GM18873 (cell line): Measurements from ENCODE around the gene PARD3.

Experiments used
- ATAC-seq: cut with Tn5 transposase; IDR thresholded peaks from one replicate; pipeline ENCODE4 v1.9.1; 2021; ENCODE audit warnings: mild to moderate bottlenecking, moderate library complexity, moderate number of reproducible peaks; ENCODE audit not compliant: unreplicated experiment, low FRiP score

Gene PARD3

DNA sequence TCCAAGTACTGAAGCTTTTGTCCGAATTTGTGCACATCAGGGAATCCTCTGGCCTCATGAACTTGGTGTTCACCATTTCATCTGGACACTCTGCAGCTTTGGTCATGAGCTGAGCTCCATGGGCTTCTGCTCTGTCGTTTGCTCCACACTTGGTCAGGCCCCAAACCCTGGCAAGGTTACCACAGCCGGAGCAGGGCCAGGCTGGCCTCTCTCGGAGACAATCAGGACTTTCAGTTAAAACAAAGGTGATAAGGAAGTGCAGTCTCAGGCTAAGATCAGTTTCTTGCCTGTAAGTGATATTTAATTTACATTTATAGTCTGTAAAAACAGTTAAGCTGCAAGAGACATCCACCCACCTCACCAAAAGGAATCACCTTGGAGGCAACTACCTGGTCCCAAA, 558.9 kb downstream of the PARD3 start:
- ATAC-seq: no peak

DNA sequence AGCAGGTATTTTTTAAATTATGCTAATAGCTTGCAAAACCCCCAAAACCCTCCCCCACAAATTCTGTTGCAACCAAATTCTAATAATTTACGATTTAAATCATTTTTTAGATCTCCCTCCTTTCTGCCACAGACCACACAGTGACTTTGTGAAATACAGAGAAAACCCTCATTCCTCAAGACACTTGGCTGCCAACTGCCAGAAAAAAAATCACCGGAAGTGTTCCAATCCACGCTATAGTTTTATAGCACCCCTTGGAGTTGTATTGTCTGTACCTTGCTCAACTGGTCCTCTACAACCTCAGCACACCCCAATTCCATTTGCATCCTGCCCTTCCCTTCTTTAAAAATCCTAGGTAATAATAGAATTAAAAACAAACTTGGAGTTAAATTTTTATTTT, 560.1 kb downstream of the PARD3 start:
- ATAC-seq: no peak

DNA sequence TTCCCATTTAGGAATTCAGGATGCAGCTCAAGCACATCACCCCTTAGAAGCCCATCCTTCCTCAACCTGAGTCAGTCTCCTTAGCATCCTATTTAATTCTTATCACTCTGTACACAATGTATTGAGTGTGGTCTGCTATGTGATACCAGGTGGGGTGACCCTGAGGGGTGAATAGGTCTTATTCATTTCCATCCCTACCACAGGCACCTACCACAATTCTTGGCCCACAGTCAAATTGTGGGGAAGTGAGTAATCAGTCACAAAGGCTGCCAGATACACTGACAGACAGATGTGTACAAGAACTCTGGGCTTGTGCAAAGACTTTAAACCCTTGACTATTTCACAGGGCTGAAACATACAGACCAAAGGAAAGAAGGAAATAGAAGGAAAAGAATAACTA, 560.5 kb downstream of the PARD3 start:
- peak; percentile 63 for ATAC-seq

DNA sequence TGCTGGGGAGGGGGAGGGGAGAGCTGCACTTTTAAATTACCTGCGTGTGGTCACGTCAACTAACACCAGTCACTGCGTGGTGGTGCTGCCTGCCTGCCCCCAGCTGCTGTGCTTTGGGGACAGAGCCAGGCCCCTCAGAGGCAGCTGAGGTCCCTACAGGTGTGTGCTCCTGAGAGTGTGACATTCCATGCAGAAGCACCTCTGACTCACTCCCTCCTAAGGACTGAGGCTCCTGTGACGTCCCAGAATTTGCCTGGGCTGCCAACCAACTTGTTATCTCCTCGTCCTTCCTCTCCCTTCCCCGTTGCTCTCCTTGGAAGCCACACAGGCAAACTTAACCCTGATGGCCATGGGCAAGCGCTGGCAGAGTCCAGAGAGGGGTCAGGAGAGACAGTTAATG, 563.0 kb downstream of the PARD3 start:
- ATAC-seq: no peak

DNA sequence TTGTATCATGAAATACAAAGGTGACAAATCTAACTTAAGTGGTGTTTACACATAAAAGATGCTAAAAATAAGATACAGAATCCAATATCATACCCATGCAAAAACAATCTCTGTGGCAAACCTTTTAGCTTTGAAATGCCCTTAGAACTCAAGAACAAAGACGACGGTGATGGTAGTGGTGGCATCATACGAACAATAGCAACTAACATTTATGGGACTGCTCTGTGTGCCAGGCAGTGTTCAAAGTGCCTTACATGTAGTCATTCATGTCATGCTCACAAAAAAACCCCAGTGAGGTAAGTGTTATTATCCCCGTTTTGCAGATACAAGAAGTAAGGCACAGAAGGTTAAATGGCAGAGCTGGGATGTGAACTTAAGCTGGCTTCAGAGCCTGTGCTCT, 563.9 kb downstream of the PARD3 start:
- no peak for ATAC-seq

DNA sequence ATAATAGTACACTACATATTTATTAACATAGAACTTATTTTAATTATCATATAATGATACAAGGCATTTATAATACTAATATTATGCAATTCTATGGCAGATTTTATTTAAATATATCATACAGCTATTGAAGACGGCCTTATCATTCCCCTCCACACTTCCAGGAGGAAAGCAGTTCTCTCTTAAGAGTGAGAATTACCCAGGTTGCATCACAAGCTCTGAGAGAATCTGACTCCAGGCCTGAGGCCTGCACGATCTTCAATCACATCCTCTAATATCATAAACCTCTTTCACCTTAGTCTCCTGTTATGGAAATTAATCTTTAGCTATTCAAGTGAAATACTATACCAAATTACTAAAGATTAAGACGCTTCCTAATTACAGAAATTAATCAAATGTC, 564.4 kb downstream of the PARD3 start:
- ATAC-seq: no peak

DNA sequence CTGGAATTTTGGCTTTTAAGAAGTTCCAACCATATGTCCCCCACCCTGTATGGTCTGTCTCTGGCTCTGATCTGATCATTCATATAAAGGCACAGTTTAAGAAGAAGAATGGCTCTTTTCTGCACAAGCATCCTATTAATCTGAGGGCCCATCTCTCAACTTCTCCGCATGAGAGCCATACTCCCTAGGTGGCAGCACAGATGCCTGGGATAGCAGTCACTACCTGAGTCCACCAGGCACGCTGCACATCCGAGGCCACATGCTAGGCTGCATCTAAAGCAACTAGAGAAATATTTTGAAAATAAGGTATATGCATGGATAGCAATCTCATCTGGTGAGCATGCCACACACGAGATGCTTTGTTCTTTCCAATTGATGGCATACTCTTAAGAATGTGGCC, 565.5 kb downstream of the PARD3 start:
- no peak for ATAC-seq

DNA sequence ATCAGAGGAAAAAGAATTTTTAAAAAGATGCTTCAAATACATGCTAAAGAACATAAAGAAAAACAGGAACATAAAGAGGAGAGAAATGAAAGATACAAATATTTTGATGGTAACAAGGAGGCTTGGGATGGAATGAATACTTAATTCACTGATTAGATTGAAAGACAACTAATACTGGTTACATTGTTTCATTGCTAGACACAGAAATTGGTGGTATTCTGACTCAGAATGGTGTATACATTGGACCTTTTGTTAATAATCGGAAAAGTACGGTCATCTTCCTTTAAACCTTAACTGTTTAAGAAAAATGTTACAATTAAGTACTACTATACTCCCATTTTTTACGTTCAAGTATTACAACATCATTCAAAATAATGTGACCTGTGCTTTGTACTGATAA, 567.5 kb downstream of the PARD3 start:
- no peak for ATAC-seq

DNA sequence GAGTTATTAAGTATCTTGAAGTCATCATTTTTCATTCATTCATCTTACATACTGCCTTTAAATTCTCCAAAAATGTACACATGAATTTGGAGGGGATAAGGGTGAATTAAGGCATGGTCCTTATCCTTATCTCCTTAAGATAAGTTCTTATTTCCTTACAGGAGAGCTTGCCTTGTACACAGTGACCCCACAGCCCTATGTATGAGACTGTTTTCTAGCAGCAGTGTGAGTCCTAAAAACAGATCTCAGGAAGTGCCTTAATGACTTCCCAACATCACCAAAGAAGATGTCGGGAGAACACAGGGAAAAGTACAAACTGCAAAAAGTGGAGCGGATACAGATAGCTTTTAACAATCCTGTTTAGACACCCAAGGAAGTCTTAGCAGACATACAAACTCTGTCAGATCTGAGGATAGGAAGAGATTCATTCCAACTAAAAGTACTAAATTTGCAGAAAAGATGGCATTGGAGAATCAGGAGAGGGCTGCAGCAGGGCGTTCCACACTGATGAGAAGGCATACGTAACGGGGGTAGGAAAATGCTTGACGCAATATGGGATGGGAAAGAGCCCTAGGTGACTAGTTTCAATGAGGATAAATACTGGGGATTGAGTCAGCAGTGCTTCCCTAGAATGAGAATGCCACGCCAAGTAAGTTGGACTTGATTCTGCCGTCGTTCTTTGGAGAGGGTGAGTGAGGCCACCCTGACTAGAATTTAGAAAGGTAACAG, 570.2 kb downstream of the PARD3 start:
- ATAC-seq: no peak

DNA sequence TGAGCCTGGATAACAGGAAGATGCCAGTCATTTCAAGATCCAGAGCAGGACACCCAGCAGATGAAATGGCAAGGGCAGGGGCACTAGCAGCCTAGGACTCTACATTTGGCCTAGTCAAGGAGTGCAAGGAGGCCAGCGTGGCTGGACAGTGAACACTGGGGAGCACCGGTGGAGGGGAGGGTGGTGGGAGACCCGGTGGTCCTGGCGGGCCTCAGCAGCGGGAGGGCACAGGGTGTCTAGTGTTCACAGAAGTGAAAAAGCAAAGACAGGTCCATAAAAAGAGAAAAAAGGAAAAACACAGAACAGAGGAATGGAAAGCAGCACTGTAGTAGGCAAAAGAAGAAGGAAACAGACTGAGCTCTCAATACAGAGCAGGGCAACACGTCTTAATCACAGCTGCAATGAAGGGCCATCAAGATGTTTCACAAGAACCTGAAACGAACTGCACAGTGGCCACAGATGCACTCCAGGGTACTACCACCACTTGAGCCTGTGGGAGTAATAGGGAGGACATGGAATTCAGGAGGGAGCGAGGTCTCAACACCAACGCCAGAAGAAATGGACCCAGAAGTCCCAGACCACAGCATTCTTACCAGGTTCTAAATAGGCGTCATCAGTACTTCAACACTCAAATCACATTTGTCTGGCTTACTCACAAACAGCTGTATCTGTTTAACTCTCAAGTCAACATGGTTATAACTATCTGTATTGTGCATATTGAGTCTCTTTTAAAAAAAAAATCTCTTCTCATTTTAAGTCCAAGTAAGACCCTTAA, 573.7 kb downstream of the PARD3 start:
- no peak for ATAC-seq

DNA sequence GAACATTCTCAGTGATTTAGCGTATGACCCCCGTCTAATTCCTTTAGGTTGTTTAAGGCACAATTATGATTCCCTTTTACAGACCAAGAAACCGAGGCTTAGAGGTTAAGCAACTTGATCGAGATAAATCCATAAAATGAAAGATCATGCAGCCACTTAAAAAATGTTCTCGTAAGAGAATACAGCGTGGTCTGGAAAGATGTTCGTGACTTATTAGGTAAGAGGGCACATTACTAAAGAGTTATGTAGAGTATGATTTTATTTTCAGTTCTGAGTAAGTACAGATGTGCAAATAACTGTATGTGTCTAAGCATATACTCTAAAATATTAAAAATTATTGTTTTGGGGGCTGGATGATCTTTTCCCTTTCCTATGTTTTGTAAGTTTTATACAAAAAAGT, 575.1 kb downstream of the PARD3 start:
- ATAC-seq: no peak

DNA sequence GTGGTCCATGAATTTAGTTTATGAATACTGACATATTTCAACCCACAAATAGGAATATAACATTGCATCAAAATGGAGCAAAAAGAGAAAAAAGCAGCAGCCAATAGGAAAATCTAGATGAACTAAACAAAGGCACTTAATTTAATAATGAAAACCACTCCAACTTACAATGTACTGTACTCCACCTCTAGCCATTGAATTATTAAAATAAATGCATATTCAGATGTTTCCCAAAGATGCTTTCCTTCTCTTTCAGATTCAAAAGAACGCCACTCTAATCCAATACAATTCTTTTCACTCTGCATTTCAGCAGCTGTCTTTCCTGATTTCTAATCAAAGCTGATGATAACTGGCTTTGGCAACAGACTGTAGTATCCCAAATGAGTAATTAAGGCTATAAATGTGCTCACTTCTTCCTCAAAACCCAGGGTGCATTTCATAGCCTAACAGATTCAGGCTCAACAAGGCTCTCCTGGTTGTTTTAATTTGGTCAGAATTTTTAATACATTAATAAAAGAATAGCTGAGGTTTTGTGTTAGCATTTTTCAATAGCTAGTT, 577.1 kb downstream of the PARD3 start:
- no peak for ATAC-seq

DNA sequence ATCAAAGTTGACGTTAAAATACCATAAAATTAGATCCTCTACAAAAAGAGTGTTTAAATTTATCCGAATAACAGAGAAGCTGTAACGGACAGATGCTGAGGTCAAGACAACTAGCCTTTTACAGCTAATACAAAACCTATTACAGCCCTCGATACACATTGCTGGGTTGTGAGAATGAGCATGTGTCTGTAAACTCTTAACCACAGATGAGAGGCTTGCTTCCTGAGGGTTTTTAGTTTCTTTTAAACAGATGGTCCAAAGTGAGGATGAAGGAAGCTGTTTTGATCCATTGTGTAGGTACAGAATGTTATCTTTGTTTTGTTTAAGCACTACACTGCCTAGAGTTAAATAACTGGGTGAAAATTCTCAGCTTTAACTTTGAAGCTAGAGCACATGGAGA, 578.2 kb downstream of the PARD3 start:
- ATAC-seq: no peak

DNA sequence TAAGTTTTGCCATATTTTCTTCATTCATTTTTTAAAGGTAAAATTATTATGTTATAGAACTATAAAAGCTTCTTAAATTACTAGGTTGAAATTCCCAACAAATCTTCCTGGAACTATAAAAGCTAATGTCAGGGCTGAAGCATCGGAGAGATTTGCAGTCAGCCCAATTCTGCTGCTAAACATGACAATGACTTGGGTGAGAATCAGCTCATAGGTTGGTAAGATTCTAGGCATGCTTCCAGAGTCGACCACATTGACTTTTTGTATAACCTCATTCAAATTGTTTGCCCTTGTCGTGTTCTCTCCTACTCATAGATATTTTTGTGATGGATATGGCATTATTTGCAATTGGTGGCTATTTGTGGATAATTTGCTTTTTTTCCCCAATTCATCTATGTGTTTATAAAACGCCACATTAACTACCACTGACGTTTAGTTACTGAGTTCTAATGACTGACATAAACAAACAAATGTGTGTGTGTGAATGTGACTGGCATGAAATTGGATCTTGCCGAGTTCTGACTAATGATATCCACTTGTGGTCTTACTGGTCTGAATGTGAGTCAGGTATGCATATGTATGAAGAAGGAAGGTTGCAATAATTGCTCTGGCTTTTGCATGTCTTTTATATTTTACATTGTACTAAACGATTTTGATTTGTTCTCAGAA, 579.8 kb downstream of the PARD3 start:
- no peak for ATAC-seq

DNA sequence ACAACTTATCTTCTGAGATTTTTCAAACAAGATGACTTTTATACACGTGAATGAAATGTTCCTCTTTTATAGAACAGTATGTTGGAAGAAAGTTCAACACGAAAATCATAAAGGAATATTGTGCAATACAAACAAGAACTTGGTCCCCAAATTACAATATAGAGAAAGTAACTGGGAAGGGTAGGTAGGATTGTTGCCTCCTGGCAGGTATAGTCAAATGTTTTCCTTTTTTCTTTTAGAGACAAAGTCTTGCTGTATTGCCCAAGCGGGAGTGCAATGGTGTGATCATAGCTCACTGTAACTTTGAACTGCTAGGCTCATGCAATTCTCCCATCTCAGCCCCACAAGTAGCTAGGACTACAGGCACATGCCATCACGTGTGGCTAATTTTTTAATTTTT, 582.6 kb downstream of the PARD3 start:
- ATAC-seq: no peak

DNA sequence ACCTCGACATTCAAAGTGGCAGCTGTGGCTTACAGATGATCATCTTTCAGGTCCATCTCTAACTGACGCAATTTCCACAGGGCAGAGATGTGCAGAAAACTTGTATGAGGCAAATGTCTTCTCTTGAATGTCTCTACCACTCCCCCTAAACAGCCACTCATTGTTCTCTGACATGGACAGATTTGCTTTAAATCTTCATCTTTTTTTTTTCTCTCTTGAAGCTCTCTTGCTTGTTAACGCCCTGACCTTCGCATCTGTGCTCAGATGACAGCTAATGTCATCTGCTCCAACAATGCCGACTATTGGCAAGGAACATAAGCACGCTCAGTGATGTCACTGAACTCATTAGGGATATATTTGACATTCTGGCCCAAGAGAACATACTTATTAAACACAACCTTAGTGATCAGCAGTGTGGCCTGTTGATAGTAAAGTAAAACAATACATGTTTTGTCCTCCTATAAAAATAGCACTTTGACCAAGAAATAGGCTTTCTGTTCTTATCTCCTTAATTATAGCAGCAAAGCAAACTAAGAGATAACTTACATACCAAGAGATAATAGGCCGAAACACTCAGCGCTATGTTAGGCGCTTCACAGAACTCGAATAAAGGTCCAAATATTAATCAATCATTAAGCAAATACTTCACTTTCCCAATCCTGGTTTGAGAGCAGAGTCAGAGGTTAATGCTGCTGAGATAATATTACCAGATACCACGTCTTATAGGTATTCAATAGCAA, 583.5 kb downstream of the PARD3 start:
- no peak for ATAC-seq

DNA sequence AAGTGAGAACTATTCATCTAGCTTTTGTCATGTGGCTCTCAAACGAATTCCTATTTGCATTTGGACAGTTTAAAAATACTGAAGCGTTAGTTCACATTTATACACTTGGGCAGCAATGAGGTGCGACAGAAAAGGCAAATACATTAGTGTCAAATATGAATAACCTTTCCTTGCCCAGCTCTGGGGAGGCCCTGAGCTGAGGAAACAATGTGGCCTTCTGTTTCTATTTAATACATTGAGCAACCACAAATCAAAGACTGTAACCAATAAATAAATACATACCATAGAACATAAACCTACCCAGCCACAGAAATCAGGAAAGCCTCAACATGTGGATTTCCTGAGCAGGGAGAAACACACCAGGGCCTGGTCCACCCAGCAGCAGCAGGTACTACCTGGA, 585.2 kb downstream of the PARD3 start:
- no peak for ATAC-seq

DNA sequence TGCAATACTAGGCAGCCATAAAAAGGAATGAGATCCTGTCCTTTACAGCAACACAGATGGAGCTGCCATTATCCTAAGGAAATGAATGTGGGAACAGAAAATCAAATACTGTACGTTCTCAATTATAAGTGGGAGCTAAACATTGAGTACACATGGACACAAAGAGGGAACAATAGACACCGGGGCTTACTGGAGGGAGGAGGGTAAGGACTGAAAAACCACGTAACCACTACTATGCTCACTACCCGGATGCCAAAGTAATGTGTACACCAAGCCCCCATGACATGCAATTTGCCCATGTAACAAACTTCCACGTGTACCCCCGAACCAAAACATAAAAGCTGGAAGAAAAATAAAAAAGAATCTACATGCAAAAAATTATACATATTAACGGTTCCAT, 587.0 kb downstream of the PARD3 start:
- ATAC-seq: no peak

DNA sequence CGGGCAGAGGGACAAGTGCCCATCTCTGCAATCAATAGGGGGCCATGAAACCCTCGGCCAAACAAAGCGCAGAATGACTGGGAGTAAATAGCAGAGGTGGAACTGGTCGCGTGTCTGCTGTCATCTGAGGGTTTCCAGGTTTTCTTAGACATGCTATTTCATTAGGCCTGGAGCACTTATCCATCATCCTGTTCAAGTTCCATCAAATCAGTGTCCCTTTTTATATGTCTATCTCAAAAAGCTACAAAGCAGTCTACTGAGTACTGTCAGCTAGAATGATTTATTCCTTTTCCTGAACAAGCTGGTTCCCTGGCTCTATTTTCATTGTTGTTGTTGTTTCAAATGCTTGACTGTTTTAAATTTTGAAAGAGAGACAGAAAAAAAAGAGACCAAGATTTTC, 590.5 kb downstream of the PARD3 start:
- no peak for ATAC-seq

DNA sequence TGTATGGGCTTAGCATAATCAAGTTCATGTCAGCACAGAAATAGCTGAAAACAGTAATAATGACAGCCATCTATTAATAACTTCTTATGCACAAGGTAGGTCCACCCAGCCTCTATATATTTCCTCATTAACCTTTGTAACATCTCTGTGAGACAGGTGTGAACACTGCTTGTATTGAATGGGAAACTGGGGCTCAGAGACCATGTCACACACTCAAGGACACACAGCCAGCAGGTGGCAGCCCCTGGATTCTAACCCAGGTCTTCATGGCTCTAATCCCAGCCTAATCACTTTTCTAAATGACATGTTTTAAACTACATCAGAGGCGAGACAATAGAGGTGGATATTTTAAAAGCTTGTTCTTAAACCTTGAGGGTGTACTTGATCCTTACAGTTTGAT, 591.4 kb downstream of the PARD3 start:
- ATAC-seq: no peak

DNA sequence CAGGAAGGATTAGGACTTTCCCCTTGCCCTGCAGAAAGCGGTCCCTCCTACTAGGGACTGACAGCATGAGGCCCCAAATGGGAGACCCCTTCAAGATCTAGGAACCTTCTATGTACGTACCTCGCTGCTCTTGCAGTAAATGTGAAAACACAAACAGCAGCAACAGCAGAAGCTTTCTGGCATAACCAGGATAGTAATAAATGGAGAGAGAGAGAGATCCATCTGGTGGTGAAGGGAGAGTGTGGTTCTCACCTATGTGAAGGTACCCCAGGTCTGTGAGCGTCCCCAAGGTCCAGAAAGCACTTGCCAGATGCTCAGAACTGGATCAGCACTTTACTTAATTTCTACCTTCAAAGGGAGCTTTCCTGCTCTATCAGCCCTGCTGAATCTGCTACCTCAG, 592.7 kb downstream of the PARD3 start:
- no peak for ATAC-seq
